Activated T-helper 1 cell treated with Interleukin-2 at 50 U/mL for 16 hours (primary cell): Measurements from ENCODE around the gene JOSD2.
A peak's percentile ranks its signal among the peaks of the same experiment; 100 is the strongest.

Experiments used
- DNase-seq: peaks from one replicate; pipeline ENCODE4 v3.0.0-alpha.2; 2020; ENCODE audit warnings: low read depth

JOSD2 gene

GRCh38 chr19:50511069-50511822 lies at the start of gene JOSD2:
TSS of gene JOSD2 (minus strand) at chr19:50511191. CDS start at chr19:50510431, 760 bp downstream.
- DNase-seq, result peak; percentile 95

- no peak for DNase-seq
These were observed 48.6 kb upstream of the JOSD2 start for GRCh38 chr19:50559636-50560035.

GRCh38 chr19:50558449-50558848 lies 47.5 kb upstream of the JOSD2 start:
- no peak for DNase-seq

- no peak for DNase-seq
These were observed 47.0 kb upstream of the JOSD2 start for GRCh38 chr19:50558039-50558438.

GRCh38 chr19:50557009-50557613 lies 46.1 kb upstream of the JOSD2 start:
- no peak for DNase-seq

GRCh38 chr19:50556282-50557008 lies 45.5 kb upstream of the JOSD2 start:
- peak; percentile 39 for DNase-seq

GRCh38 chr19:50555450-50556281 lies 44.7 kb upstream of the JOSD2 start:
- no peak for DNase-seq

- DNase-seq, result no peak
These were observed 44.0 kb upstream of the JOSD2 start for GRCh38 chr19:50555033-50555432.

- DNase-seq, result no peak
These were observed 43.2 kb upstream of the JOSD2 start for GRCh38 chr19:50554212-50554611.

- no peak for DNase-seq
These were observed 42.2 kb upstream of the JOSD2 start for GRCh38 chr19:50553134-50553703.

- DNase-seq, result no peak
These were observed 41.5 kb upstream of the JOSD2 start for GRCh38 chr19:50552540-50552939.

GRCh38 chr19:50551715-50552187 lies 40.8 kb upstream of the JOSD2 start:
- DNase-seq, result no peak

GRCh38 chr19:50551034-50551714 lies 40.2 kb upstream of the JOSD2 start:
- DNase-seq, result no peak

- no peak for DNase-seq
These were observed 39.6 kb upstream of the JOSD2 start for GRCh38 chr19:50550594-50550966.

- no peak for DNase-seq
These were observed 39.1 kb upstream of the JOSD2 start for GRCh38 chr19:50549927-50550593.

GRCh38 chr19:50549059-50549926 lies 38.3 kb upstream of the JOSD2 start:
- no peak for DNase-seq

- no peak for DNase-seq
These were observed 37.4 kb upstream of the JOSD2 start for GRCh38 chr19:50548191-50549058.

GRCh38 chr19:50547385-50548190 lies 36.6 kb upstream of the JOSD2 start:
- no peak for DNase-seq
